Glutamatergic neuron (in vitro differentiated cells): ENCODE results near the gene ARL15. TPM values are rescaled to one million over a fixed set of nuclear protein-coding genes. Genes with fewer than 3 reads are reported as not detected.

ENCODE experiments used
- DNase-seq: peaks from one replicate; pipeline ENCODE4 v3.0.0; 2022
- H3K27ac Mint-ChIP-seq: one replicate; pipeline ENCODE4 v1.8.0; 2020; ENCODE audit warnings: mild to moderate bottlenecking, mixed read lengths, inconsistent platforms; ENCODE audit not compliant: unreplicated experiment
- H3K27me3 Mint-ChIP-seq: one replicate; pipeline ENCODE4 v1.8.0; 2020; ENCODE audit warnings: mild to moderate bottlenecking, moderate library complexity, mixed read lengths, inconsistent platforms; ENCODE audit not compliant: unreplicated experiment
- H3K36me3 Mint-ChIP-seq: one replicate; pipeline ENCODE4 v1.8.0; 2020; ENCODE audit warnings: mild to moderate bottlenecking, mixed read lengths, inconsistent platforms; ENCODE audit not compliant: unreplicated experiment
- H3K4me1 Mint-ChIP-seq: one replicate; pipeline ENCODE4 v1.8.0; 2020; ENCODE audit warnings: mild to moderate bottlenecking, low read depth, mixed read lengths, inconsistent platforms; ENCODE audit not compliant: unreplicated experiment
- H3K4me3 Mint-ChIP-seq: one replicate; pipeline ENCODE4 v1.8.0; 2020; ENCODE audit warnings: mild to moderate bottlenecking, mixed read lengths, inconsistent platforms; ENCODE audit not compliant: unreplicated experiment
- H3K9me3 Mint-ChIP-seq: one replicate; pipeline ENCODE4 v1.8.0; 2020; ENCODE audit warnings: mild to moderate bottlenecking, moderate library complexity, mixed read lengths, inconsistent platforms; ENCODE audit not compliant: unreplicated experiment
- total RNA-seq: library from RNA; stranded (reverse); fragmentation: NEBNext Ultra II Directional; extraction: Animal tissue kit (Norgen Biotek cat#: 25700); gene quantifications from one replicate; pipeline ENCODE4 v1.2.1, GENCODE V29; 2021; ENCODE audit not compliant: unreplicated experiment
- TF ChIP-seq, protein P1 (sequence below): fragments of 200-600 bp; sonication (generic); IDR thresholded peaks from one replicate; pipeline ENCODE4 v1.5.0; 2021; ENCODE audit not compliant: partially characterized antibody, unreplicated experiment

The ARL15 gene
- total RNA-seq, 1 donor from 2014 or later = 37.4 TPM

DNA sequence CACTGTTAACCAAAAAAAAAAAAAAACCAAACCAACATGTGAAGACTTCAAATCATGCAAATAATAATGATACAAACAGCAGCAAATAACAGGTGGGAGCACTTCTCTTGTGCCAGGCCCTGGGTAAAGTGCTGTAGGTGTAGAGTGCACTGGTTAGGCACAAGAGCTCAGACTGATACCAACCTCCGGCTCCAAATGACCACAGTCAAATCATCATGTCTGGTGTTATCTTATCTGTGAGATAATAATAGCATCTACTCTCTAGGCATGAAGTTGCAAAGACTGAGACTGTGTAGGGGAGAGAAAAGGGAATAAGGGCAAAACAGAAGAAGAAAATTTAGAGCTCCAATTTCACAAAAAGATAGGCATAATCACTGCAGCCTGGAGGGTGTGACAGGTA lies 159.5 kb downstream of the ARL15 start:
- TF ChIP-seq, protein P1, sequence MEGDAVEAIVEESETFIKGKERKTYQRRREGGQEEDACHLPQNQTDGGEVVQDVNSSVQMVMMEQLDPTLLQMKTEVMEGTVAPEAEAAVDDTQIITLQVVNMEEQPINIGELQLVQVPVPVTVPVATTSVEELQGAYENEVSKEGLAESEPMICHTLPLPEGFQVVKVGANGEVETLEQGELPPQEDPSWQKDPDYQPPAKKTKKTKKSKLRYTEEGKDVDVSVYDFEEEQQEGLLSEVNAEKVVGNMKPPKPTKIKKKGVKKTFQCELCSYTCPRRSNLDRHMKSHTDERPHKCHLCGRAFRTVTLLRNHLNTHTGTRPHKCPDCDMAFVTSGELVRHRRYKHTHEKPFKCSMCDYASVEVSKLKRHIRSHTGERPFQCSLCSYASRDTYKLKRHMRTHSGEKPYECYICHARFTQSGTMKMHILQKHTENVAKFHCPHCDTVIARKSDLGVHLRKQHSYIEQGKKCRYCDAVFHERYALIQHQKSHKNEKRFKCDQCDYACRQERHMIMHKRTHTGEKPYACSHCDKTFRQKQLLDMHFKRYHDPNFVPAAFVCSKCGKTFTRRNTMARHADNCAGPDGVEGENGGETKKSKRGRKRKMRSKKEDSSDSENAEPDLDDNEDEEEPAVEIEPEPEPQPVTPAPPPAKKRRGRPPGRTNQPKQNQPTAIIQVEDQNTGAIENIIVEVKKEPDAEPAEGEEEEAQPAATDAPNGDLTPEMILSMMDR = no peak
- no peak for DNase-seq
- Mint-ChIP-seq H3K27me3 (no peaks in the 10 kb centered on the region), H3K9me3 (no peaks in the 10 kb centered on the region), H3K36me3 (no peaks in the 10 kb centered on the region), H3K27ac (no peak overlapping the region), H3K4me3 (no peak overlapping the region), H3K4me1 (peaks cover 24% of the 10 kb centered on the region)

DNA sequence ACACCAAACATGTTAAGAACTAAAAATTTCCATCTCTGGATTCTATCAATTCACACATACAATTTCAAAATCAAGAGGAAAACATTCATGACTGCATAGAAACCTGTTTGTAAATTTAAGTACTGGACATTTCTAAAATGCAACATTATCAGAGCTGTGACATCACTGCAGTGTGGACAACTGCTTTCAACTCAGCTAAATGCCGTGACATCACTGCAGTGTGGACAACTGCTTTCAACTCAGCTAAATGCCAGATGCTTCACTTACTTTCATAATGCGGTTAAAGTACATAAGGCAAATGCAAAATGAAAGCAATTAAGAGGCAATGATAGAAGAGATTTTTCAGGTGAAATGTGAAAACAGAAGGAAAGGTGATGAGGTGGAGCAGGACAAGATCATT lies 161.5 kb downstream of the ARL15 start:
- Mint-ChIP-seq H3K4me1 (peaks cover 24% of the 10 kb centered on the region), H3K4me3 (no peak overlapping the region), H3K36me3 (no peaks in the 10 kb centered on the region), H3K27ac (peak overlapping the region; percentile 62), H3K27me3 (no peaks in the 10 kb centered on the region), H3K9me3 (peaks cover 3% of the 10 kb centered on the region)
- TF ChIP-seq, protein P1 = no peak
- DNase-seq = no peak

DNA sequence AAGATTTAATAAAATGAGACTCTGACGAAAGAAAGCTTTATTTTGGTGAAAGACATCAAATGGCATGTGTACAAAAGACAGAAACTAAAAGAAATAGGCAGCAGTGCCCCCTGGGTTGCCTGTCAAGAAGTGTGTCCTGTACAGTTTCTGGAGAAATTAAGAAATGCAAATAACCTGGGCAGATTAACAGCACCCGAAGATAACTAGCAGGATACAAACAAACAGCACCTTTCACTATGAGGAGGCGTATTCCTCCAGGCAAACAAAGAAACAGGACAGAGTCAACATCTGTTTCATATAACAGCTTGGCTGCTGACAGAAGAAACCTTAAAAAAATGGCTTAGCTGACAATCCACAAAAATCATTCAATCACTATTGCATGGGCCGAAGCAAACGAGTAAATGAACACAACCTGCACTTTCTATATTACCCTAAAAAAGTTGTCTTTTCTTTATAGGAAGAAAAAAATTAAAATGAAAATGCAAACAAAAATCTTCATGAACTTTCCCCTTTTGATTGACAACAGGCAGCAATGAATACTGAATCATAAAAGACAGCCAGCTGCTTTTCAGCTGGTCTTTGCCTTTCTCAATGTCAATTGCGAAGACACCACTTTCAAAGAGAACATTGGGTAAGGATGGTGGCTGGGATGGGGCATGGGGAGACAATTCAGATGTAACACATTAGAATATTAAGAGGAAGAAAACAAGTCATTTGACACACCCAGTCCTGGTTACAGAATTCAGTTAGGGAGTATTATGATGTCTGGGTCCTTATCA lies 162.1 kb downstream of the ARL15 start:
- TF ChIP-seq, protein P1 = no peak
- Mint-ChIP-seq H3K4me1 (peaks cover 24% of the 10 kb centered on the region), H3K9me3 (peaks cover 3% of the 10 kb centered on the region), H3K27me3 (no peaks in the 10 kb centered on the region), H3K4me3 (peak overlapping the region; percentile 43), H3K27ac (peak overlapping the region; percentile 62), H3K36me3 (no peaks in the 10 kb centered on the region)
- no peak for DNase-seq

DNA sequence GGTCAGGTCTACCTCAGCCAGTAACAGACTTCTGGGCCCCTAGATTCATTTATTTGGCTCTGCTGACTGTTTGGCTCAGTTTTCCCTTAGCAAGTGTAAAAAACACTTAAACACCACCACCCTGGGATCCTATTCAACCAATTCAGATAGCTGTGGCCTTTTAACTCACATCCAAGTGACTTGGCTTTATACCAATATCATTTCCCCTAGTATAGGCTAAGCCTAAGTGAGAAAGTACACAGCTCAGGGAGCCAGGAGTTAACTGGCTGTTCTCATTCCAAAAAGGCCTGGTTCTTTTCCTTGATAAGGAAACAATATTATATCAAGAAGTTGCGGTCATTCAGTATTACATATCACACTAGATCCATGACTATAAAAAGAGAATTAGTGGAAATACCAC lies 163.5 kb downstream of the ARL15 start:
- TF ChIP-seq, protein P1 = no peak
- Mint-ChIP-seq H3K4me1 (peaks cover 24% of the 10 kb centered on the region), H3K27ac (no peak overlapping the region), H3K9me3 (peaks cover 3% of the 10 kb centered on the region), H3K27me3 (no peaks in the 10 kb centered on the region), H3K36me3 (no peaks in the 10 kb centered on the region), H3K4me3 (no peak overlapping the region)
- DNase-seq = no peak

DNA sequence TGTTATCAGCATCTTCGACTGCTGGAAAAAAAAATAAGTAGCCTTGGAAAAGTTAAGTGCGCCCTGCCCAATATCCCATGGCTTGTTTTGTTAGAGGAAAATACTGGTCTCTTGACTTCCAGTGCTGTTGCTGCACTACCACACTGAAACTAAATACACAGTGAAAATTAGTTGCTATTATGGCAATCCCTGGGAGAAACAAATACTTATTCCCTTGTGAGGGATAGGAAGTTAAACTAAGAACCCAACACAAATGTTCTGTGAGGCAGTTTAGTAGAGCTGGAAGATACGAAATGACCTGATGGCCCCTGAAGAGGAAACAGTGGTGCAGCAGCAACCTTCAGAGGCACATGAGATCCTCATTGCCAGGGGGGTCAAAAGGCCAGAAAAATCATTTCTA lies 164.0 kb downstream of the ARL15 start:
- TF ChIP-seq, protein P1 = no peak
- no peaks in the 10 kb centered on the region for H3K36me3 Mint-ChIP-seq
- no peaks in the 10 kb centered on the region for H3K27me3 Mint-ChIP-seq
- DNase-seq = no peak
- H3K4me1 Mint-ChIP-seq = peaks cover 24% of the 10 kb centered on the region
- peaks cover 3% of the 10 kb centered on the region for H3K9me3 Mint-ChIP-seq
- no peak overlapping the region for H3K4me3 Mint-ChIP-seq
- H3K27ac Mint-ChIP-seq = no peak overlapping the region
